Stimulated activated CD4-positive, alpha-beta T cell treated with anti-CD3 and anti-CD28 coated beads, TNF-alpha, amount 100 ng/mL, for 1 hour (primary cell): Measurements from ENCODE around the gene HTR3B.
"Not testable (repeated sequence)": the region's sequence is repeated elsewhere in the genome, so short reads cannot be mapped to it uniquely, and the experiment has no call there.

Experiments
- DNase-seq, 3 donors: peaks; one replicate each; pipeline ENCODE4 v3.0.0-alpha.2; 2020; ENCODE audit warnings: low read depth in 3 of 3, low spot score in 1 of 3

Gene HTR3B, protein sequence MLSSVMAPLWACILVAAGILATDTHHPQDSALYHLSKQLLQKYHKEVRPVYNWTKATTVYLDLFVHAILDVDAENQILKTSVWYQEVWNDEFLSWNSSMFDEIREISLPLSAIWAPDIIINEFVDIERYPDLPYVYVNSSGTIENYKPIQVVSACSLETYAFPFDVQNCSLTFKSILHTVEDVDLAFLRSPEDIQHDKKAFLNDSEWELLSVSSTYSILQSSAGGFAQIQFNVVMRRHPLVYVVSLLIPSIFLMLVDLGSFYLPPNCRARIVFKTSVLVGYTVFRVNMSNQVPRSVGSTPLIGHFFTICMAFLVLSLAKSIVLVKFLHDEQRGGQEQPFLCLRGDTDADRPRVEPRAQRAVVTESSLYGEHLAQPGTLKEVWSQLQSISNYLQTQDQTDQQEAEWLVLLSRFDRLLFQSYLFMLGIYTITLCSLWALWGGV

DNA sequence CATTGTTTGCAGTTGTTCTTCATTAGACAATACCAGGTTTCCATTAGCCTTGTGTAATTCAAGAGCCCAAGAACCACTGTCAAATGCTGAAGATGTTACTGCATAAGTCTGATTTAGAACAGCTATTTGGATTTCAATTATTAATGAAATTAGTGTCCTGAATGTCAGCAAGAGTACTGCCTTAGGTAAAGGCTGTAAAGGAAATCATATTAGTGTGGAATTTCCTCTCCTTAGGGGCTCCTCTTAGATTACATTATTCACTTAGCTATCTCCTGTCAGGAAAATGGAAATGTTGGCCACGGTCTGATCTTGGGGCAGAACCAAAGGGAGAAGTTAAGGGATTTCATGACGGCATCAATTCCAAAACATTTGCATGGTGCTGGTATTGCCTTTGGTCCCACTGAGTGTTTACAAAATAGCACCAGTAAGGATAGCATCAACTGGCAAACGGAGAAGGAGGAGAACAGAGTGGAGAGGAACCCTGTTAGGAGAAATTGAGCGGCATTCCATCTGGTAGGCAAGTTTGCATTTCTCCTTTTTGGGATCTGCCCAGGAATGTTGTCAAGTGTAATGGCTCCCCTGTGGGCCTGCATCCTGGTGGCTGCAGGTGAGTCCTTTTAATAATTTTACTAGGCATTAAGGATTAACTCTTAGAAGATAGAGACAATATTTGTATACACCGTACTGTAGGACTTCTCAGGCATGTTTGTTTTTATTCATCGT, at the start of gene HTR3B:
Gene HTR3B (plus strand): TSS at position 418 of the 723 bp plus-strand sequence. CDS start 138 bp downstream, at position 556.
- no peak for DNase-seq

DNA sequence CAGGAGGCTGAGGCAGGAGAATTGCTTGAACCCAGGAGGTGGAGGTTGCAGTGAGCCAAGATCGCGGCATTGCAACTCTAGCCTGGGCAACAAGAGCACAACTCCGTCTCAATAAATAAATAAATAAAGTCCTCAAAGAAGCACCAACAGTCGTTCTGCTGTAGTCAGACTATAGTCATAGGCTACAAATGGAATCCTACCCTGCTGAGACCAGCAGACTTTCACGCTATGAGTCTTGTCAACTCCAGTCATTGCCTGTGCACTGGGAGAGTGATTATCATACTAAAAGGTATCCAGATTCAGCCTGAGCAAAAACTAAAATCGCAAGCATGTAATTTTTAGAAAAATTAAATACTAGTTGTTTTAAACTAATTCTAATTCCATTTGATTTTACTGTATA, 48.8 kb upstream of the HTR3B start:
- DNase-seq, result no peak

DNA sequence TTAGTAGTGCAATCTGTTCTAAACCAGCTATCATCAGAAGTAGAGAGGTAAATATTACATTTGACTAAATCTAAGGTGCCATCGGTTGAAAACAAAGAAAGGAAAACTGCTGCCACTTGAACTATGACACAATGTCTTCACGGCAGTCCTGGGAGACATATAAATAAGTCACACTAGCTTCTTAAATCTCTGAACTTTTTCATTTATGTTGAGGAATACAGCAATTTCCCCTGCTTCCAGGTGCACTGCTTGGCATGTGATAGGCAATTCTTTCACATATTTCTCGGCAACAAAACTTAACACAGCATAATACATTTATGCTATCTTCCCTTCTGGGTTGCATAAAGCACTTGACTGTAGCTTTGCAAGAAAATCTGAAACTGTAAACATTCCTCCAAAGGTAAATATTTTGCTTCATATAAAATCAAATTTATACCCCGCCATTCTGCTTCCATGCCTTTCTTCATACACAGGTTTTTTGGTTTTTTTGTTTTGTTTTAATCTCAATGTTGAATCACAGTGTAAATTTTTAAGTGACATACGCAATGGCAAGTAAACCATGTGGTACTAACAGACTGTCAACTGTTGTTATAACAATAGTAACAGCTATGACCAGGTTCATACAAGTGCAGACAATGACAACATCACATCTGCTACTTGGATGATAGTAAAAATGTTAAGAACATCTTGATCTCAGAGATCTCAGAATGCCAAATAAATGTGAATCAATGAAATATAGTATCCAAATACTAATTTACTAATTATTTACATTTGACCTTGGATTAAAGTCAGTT, 47.4 kb upstream of the HTR3B start:
- DNase-seq, result no peak

DNA sequence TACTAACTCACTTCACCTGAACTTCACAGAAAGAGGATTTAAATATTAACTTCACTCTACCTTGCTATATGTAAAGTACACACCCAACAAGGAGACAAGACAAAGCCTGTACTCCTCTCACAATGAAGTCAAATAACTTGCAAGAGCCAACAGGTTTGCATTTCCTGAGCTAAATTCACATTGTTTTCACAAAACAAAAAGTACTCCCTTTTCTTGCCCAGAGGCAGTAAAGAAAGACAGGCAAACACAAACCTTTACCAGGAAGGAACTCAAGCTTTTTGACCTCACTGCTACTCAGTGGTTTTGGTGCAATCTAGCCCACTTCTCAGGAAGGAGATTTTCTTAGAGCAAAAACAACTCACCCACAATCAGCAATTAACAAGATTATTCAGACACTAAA, 44.9 kb upstream of the HTR3B start:
- no peak for DNase-seq

DNA sequence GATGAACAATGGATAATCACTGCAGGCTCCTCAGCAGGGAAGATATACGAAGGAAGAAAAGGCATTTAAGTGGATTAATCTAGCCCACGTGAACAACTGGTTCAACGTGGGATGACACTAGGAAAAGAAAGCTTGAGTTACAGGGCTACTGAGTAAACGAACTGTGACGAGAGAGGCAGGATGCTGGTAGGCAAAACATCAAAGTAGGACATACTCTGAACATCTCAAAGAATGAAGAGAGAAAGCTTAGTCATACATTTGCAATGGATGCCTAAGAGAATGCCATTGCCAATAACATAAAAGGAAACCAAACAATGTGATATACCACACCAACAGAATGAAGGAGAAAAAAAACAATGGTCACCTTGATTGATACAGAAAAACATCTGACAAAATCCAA, 42.2 kb upstream of the HTR3B start:
- DNase-seq, result no peak

DNA sequence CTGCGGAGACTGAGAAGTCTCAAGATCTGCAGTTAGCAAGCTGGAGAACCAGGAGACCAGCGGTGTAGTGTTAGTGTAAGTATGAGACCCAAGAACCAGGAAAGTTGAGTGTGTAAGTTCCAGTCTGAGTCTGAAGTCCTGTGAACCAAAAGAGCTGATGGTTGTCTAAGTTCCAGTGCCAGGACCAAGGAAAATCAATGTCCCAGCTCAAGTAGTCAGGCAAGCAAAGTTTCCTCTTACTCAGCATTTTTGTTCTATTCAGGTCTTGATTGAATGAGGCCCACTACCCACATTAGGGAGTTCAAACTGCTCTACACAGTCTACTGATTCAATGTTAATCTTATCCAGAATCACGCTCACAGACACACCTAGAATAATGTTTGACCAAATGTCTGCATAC, 40.2 kb upstream of the HTR3B start:
- no peak for DNase-seq

DNA sequence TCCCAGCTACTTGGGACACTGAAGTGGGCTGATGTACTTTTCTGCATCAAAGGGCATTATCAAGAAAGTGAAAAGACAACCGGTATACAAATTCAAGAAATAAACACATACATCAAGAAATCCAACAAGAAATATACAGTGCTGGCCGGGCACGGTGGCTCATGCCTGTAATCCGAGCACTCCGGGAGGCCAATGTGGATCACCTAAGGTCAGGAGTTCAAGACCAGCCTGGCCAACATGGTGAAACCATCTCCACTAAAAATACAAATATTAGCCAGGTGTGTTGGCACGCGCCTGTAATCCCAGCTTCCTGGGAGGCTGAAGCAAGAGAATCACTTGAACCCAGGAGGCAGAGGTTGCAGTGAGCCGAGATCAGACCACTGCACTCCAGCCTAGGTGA, 38.7 kb upstream of the HTR3B start:
- DNase-seq, result no peak

DNA sequence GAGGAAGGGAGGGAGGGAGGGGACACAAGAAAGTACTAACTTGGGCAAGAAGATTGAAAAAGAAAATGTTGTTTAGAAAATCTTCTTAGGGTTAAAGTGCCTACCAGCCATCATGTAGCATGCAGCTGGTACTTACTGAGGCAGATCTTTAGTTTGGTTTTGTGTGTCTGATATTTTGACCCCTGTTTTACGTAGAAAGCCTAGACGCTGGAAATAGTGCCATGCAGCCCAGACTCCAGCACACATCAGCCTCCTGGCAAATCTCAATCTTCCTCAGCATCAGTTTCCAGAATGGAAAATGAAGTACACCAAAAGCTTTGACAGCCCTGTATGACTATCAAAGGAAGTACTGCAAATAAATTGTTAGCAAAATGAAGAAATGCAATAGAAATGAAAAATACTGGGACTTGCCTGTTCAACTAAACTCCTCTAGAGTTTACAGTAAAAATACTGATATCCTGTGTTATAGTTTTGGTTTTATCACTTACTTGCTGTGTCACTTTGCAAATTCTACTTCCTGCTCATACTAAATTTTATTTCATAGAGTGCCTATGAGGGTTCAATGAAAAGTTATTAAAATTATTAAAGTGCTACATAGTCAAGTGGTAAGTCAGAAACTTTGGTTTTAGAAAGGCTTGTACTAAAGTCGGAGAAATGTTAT, 36.6 kb upstream of the HTR3B start:
- no peak for DNase-seq

DNA sequence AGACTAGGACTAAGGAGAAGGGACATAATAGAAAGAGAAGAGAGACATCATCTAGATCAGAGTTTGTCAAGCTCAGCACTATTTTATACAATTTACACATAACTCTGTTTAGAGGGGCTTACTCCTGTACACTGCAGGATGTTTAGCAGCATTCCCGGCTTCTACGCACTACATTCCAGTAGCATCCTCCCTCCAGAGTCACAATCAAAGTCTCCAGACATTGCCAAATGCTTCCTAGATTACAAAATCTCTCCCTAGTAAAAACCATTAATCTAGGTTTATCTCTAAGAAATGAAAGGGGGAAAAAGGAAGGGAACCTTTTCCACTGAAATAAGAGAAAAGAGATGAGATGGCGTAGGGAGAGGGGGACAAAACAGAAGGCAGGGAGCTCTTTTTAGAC, 33.3 kb upstream of the HTR3B start:
- no peak for DNase-seq

DNA sequence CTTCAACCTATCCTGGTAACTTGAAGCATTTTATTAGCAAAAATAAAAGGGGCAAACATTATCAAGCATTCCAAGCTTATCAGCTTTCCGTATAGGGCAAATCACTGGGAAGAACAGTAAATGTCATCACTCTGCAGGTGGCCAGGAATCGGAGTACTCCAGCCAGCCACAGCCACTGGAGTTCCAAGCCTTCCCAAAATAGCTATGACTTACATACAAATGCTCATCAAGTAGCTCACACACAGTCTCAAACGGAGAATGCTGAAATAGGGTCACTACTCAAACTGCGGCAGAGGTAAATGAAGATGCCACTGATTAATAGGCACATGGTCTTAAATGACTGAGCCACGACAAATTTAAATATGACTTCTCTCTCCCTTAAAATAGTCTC, 31.4 kb upstream of the HTR3B start:
- DNase-seq, result no peak

DNA sequence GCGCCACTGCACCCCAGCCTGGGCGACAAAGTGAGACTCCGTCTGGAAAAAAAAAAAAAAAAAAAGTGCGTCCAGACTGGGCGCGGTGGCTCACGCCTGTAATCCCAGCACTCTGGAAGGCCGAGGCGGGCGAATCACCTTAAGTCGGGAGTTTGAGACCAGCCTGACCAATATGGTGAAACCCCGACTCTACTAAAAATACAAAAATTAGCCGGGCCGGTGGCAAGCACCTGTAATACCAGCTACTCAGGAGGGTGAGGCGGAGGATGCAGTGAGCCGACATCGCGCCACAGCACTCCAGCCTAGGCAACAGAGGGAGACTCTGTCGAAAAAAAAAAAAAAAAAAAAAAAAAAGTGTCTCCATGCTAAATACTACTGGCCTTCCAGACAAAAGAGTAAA, 30.5 kb upstream of the HTR3B start:
- DNase-seq, result no peak

DNA sequence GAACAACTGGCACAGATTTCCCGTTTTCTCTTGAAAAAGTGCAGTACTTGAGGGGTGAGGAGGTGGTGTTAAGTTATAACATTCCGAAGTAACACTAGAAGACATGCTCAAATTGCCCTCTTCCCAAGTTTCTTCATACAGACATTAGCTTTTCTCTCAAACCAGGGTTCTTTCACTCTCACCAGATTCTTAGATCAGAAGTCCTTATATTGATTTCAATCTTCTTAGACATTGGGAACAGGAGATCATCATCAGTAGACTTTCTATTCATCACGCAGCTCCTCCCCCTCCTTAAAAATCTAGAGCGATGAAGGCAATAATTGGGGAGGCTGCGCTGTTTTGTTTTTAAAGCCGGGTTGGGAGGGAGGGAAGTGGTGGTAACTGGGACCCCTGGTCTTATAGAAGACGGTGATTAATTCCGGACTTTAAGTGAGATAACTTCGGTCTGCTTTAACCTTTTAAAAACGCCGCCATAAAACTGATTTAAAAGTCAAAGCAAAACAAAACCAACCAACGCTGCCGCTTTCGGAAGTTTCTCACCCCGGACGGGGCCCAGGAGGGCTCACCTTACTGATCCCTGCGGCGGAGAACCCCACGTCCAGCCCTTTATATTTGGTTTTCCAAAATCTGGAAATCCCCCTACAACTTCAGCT, 29.9 kb upstream of the HTR3B start:
- DNase-seq, result peak in 1 of 3 donors; percentile 24

DNA sequence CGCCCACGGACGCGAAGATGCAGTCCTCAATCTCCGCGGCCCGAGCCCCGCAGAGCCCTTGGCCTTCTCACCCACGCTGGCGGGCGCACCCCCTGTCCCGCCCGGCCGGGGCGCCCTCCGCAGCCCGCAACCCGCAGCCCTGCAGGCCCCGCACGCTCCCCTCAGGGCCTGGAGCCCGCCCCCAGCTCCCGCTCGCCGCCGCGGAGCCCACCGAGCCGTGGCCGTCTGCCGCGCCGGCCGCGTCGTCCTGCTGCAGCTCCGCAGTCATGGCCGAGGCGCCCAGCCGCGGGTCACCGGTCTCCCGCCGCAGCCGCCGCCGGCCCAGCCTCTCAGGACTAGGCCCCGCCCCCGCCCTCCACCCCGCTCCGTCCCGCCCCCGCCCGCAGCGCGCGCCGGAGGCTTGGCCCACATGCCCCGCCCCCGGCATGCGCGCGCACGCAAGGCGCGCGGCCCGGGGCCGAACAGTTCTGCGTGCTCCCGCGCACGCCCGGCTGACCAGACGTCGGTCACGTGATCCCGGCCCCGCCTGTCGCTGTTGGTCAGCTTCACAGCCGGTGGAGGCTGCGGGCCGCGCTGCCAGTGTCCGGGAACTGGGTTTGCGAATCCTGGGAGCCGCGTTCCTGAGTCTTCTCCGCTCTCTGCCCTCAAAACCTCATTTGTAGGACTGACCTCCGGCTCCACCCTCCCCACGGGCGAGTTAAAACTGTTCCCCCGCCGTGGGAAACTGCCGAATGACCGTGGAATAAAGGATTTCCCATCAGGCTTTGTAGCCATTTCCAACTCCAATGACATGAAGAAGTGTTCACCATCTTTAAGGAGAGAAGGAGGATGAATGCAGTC, 29.1 kb upstream of the HTR3B start, which contains the start of gene USP28:
Gene USP28 (minus strand): TSS at position 339 of the 840 bp plus-strand sequence. CDS start 71 bp downstream, at position 268.
- DNase-seq, result peak; percentile 46 to 71 (median 54)

DNA sequence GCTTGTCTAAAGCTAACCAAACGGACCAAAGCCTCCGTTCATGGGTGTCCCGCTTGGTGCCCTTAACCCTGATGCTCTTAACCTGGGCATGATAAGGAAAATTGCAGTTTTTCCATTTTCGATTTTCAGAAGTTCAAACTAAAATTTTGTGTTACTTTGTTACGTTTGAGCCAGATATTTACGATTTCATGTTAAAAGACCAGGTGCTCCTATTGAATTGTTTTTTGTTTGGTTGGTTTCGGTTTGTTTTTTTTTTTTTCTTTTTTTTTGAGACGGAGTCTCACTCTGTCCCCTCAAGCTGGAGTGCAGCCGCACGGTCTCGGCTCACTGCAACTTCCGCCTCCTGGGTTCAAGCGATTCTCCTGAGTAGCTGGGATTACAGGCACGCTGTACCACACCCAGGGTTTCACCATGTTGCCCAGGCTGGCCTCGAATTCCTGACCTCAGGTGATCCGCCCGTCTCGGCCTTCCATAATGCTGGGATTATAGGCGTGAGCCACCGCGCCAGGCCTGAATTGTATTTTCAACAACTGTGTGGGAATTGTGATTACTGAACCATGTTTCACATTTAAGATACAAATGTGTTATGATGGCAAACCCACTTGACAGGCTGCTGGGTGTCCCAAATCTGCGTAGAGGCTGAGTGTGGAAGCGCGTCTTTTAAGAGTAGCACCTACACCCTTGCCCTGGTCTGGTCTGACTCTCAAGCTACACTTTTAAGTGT, 28.4 kb upstream of the HTR3B start:
- DNase-seq, result no peak

DNA sequence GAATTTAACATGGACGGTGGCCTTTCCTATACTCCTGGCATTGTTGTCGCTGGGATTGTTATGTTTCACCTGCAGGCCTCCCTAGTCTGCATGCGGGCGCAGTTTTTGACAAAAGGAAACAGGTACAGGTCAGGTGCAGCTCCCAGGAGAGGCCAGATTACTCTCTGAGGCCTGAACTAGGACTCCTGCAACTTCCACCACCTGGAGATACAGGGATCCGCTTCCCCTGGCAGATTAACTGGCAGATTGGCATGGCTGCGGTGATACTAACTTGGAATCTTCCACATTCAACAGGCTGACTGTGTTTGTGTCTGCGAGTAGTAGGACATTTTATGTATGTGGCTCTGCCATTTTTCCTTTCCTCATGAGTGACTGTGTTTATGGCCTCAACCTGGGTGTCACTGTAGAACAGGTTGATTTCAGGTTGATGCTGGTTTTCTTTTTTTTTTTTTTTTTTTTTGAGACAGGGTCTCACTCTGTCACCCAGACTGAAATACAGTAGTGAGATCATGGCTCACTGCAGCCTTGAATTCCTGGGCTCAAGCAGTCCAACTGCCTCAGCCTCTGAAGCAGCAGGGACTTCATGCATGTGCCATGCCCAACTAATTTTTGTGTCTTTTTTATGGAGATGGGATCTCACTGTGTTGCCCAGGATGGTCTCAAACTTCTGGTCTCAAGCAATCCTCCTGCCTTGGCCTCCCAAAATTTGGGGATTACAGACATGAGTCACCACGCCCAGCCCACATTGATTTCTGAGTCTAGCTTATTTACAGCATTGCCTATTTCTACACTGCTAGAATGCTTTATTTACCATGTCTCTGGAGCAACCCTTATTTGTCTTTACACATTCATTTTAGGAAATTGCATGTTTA, 27.6 kb upstream of the HTR3B start:
- DNase-seq, result no peak

DNA sequence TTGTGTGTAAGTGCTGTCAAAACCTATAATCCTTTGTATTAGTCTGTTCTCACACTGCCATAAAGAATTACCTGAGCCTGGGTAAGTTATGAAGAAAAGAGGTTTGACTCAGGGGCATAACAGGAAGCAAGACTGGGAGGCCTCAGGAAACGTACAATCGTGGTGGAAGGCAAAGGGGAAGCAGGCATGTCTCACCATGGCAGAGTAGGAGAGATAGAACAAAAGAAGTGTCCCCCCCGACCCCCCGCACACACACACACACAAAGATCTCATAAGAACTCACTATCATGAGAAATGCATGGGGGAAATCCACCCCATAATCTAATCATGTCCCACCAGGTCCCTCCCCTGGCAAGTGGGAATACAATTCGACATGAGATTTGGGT, 26.9 kb upstream of the HTR3B start:
- DNase-seq, result no peak

DNA sequence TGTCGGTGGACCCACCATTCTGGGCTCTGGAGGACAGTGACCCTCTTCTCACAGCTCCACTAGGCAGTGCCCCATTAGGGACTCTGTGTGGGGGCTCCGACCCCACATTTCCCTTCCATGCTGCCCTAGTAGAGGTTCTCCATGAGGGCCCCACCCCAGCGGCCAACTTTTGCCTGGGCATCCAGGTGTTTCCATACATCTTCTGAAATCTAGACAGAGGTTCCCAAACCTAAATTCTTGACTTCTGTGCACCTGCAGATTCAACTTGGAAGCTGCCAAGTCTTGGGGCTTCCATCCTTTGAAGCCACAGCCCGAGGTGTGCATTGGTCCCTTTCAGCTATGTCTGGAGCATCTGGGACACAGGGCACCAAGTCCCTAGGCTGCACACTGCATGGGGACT, 25.1 kb upstream of the HTR3B start:
- DNase-seq, result not testable (repeated sequence)

DNA sequence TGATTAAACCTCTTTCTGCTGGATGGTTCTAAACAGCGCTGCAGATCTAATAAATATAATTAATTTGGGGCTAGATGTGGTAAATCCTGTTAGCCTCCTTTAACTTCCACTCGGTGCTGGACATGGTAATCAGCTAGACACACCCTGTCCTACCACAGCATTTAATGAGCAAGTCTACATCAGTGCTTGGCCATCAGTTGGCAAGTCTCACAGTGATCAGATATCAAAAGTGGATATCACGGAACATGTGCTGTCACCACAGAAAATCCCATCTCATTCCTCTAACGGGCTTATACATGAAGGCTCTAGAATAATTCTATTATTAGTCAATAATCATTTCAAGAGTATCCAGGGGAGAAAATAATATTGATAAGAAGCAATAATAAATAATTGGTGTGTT, 23.6 kb upstream of the HTR3B start:
- DNase-seq, result no peak
